ENCODE data around the gene TRHDE.

The TRHDE gene

DNA sequence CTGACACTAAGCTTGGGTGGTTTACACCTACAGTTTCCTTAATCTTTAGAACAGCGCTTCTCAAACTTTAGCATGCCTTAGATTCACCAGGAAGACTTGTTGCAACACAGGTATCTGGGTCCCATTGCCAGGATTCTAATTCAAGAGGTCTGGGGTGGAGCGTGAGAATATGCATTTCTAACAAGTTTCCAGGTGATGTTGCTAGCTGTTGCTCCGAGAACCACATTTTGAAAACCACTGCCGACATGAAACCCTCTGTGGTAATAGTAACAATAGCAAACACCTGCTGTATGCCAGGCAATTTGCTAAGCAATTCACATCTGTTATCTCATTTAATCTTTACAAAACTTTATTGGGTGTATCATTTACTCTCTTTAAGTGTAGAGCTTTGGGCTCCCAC, 58.6 kb downstream of the TRHDE start:
- no peak for FAIRE-seq

DNA sequence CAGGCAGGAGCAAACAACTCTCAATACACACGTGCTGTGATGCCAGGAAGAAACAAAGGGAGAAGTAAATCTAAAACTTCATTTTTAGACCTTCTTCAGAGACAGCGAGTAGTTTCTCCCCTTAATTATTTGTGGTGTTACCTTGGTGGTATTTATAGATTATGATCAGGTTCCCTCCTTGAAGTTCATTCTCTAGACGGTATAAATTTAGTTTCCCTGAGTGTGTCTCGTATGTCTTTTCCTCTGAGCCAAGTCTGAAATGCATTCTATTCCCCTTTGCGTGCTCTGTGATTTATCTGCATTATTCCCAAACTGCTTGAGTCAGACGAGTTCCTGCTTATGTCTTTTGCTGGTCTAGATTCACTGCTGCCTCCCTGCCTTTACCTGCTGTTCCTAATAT, 65.2 kb downstream of the TRHDE start:
- no peak for FAIRE-seq

DNA sequence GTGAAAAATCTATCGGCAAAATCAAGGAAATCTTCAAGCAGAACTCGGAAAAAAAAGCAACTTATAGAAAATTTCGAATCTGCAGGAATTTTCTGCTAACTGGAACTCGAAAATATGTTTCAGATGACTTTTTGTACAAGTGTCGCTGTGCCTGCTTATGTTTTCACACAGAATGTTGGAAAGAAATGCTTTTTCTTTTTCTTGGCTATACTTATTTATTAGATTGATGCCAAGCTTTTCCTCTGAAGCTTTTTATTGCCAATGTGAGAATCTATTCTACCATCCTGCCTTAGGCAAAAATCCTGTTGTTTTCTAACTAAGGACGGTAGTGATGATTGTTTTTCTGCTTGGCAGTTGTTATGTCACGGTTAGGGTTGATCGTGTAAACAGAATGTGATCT, 65.8 kb downstream of the TRHDE start:
- no peak for FAIRE-seq

DNA sequence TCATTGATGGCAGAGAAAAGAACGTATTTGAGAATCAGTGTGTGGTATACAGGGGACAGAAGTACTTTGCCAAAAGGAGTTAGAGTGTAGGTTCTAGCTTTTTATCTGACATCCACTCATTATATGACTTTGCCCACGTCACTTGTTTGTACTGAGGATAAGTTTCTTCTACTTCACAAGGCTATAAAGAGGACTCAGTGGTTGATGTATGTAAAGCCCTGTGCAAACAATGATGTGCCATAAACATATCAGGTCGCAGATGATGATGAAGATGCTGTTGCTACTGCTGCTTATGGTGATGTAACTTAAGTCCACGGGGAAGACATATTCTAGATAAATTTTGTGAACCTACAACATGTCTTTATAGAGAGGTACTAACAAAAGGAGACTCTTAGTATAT, 66.3 kb downstream of the TRHDE start:
- no peak for FAIRE-seq

DNA sequence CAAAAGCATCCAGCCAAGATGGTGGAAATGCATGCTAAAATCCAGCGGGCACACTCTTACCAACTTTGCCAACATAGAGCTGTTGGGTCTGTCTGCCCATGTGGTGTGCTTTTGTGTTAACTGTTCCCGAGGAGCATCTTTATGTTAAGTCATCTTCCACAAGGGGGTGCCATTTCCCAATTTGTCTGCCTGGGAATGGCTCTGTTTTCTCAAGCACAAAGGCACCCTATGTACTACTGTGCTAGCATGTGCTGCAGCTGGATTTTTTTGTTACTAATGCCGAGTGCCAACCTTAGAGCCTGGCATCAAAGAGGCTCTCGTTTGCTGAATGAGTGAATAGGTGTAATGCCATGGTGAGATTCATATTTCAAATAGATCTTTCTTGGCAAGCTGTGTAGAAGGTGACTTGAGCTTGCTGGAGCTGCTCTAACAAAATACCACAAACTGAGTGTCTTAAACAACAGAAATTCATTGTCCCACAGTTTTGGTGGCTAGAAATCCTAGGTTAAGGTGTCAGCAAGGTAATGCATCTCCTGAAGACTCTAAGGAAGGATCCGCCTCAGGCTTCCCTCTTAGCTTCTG, 74.3 kb downstream of the TRHDE start:
- no peak for FAIRE-seq

DNA sequence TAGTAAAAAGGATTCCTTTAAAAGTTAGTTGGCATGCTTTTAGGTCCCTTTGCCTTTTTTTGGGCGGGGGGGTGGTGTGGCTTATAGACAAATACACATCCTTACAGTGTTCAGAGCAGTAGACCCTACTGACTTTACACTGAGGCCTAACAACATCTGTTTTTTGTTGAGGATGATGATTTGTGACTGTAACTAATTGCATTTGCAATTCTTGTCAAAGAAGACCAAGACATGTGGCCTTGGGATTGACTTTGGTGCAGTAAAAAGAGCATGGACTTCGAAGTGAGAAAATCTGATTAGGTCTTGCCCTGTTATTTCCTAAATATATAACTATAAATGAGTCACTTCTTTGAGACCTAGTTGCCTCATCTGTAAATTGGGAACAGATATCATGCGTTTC, 77.3 kb downstream of the TRHDE start:
- no peak for FAIRE-seq

DNA sequence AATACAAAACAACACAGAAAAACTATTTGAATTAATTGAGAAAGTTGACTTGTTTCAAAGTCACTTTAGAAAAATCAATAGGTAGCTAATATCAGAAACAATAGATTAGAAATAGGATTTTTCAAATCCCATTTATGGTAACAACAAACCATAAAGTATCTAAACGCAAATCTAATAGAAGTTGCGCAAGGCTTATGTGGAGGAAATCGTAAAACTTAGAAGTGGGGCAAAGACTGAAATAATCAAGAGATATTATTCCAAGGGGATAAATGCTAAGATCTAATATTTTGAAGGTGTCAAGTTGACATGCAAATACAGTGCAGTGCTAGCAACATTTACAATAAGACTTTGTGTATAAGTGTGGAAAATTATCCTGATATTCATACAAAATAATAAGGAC, 87.2 kb downstream of the TRHDE start:
- FAIRE-seq: no peak

DNA sequence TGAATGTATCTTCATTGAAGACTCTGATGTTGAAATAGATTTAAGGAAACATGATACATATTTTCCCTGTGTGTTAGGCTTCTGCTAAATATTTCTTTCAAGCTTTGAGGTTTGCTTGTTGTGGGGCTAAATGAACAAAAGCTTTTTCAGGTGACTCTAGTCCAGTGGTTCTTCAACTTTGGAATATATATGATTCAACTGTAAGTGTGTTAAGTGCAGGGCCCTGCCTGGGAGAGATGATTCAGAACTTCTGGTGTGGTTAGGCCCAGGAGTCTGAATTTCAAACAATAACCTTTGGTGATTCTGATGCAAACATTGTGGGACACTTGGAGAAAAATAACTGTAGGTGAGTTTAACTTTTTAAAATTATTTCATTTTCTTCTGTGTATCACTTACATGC, 93.0 kb downstream of the TRHDE start:
- no peak for FAIRE-seq

DNA sequence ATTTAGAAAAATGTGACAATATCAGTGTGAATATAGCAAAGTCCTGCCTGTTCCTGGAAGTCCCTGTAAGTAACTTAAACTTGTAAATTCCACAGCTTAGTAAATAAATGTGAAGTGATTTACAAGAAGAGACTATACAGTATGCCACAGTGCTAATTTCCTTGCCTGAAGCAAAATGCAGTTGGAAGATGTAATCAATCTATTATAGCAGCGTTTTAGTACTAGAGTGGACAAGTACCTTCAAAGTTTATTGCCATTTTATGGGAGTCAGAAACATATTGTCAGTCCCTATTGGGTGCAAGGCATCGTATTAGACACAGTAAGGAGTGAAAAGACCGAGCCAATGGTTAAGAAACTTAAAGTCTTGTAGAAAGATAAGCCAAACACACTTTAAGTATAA, 94.1 kb downstream of the TRHDE start:
- no peak for FAIRE-seq

DNA sequence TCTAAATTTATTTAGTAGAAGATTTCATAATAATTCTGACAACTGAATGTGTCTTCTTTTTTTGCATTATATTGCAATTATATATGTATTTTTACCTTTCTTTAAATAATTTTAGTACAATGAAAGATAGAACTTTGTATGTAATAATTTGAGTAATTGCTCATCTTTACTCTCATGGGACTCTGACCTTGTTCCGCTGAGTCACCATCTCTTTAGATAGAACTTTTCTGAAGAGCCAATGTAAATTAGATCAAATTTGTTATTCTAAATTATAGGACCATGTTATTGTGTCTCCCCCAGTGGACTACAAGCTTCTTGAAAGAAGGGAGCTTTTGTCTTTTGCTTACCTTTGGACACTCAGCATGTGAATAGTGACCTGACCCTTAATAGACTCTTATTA, 96.1 kb downstream of the TRHDE start:
- no peak for FAIRE-seq

DNA sequence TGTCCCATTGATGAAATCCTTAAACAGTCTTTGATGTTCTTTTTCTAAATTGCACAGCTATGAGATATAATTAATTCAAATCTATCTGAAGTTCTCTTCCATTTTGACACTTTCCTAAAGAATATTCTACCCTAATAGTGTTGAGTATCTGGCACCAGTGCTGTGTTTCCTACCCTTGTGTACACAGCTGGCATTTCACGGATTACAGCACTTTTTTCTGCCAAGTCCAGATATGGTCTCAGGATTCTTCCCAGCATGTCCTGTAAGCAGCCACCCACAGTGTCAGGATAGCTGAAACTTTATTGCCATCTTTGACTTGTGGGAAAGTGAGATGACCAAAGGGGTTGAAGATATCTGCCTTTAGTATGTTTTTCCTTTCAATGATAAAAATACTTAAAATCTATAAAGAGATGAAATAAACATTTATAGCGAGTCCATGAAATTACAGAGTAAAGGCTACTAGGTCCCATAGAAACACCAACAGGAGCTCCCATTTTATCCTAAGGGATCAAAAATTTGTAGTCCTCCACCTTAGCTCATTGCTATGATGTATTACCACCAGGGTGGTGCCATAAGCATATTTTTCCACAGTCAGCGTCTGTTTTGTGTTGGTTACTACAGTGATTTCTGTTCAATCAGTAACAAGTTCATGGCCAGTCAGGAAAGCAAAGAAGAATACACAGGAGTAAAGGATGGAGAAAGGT, 96.7 kb downstream of the TRHDE start:
- FAIRE-seq: no peak

DNA sequence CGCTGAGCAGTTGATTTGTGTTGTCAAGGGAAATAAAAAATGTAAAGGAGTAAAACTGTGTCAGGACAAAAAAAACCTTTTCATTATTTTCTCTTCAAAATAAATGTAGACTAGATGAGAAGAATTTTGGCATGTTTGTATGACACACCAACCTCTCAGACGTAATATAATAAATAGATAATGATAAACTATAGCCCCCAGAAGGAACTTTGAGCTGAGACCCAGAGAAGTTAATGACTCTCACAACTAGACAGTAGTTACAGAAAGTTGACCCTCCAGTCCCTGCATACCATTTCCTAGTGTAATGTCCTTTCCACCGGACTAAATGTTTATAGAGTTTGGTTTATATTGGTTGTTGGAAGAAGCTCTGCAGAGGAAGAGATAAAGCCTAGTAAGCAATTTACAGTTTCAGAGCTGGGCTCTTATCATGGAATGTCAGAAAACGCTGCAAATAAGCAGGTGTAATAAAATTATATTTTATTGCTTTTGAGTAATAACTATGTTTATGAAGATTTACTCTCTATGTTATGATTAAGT, 97.3 kb downstream of the TRHDE start:
- FAIRE-seq: no peak

DNA sequence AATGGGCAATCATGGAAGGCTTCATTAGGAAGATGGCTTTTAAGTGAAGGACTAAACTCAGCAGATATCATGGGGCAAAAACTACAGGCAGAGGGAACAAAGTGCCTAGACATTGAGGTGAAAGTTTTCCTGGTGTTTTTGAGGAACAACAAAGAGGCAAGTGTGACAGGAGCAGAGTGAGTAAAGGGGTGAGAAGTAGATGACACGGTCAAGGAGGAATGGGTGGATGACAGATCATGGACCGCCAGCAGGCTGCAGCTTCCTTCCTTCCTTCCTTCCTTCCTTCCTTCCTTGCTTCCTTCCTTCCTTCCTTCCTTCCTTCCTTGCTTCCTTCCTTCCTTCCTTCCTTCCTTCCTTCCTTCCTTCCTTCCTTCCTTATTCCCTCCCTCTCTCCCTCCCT, 108.3 kb downstream of the TRHDE start:
- no peak for FAIRE-seq

DNA sequence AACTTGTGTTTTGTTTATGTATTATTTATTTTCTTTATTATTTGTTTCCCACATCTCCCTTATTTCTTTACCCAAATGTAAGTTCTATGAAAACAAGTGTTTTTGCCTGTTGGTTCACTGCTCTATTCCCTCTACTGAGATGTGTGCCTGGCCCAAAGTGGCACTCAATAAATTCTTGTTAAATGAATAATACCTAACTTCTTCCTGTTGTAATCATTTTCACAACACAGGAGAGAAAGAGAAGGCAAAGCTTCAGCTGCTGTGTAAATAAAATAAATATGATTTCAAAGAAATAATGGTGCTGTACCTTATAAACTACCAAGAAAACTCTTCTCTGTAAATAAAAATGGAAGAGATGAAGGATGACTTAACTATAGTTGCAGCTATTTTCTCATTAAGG, 116.2 kb downstream of the TRHDE start:
- FAIRE-seq: no peak

DNA sequence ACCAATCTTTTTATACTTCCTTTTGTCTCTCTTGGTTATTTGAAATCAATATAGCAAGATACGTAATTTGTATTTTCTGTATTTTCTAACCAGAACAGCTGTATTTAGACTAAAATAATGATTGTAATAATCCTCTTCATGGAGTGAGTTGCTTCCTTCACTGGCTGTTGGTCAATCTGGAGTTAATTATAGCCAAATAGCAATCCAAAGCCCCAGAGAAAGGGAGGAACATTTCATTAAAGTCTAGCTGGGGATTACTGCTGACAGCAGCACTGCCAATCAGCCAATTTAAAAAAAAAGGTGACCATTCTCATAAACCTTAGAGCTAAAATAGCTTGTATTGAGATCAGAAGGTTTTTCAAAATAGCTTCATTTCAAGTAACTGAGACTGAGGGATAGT, 118.0 kb downstream of the TRHDE start:
- no peak for FAIRE-seq

DNA sequence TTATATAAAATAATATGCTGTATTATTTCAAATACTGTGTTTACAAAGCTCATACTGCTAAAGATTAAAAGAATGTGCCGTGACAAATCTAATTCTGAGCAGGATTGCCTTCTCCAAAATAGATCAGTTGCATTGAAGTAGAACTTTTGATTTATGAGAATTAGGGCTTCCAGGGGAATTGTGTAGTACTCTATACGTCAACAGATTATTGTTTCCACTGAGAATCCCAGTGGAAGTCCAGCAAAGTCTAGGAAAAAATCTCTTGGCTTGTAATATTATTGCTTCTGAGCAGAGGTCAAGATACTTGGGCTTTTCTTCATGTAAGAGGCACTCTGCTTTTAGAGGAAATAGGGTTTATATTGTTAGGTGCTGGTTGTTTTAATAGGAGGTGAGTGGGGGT, 133.9 kb downstream of the TRHDE start:
- FAIRE-seq: no peak

DNA sequence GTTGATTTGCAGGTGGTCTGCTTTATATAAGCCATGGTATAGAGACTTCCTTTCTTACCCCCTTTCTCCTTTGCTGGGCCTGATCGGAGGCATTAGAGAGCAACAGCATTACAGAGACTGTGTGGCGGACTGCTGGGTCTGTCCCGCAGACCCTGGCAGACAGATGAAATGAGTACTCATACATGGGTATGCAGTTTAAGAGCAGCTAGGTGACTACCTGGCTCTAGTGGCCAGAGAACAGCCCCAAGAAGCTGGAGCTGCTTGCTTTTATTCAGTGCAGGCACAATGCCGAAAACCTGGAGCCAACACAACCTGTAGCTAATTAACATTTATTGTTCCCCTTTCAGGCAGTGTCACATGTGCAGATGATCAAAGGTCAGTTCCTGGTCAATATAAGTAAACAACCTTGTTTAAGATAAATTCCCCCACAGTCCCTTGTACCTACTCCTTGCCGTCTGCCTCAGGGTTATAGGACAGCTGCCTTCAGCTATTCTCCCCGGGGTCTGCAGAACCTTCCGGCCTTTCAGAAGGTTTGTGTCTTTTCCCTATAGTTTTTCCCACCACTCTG, 160.0 kb downstream of the TRHDE start:
- FAIRE-seq: no peak

DNA sequence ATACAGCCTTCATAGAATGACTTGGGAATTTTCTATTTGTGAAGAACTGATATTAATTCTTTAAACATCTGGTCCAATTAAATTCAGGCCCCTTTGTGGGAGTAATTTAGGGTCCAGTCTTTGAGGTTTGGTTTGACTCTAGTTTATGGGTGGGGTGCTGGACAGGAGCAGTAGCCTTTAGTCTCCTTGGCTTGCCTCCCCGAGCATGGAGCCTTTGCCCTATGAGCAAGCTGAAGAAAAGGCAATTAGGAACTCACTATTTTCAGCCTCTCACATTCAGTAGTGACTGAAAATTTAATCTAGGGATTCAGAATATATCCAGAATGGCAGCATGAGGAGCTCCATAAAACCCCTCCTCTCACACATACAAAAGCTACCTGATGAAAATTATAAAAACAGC, 161.1 kb downstream of the TRHDE start:
- FAIRE-seq: no peak

DNA sequence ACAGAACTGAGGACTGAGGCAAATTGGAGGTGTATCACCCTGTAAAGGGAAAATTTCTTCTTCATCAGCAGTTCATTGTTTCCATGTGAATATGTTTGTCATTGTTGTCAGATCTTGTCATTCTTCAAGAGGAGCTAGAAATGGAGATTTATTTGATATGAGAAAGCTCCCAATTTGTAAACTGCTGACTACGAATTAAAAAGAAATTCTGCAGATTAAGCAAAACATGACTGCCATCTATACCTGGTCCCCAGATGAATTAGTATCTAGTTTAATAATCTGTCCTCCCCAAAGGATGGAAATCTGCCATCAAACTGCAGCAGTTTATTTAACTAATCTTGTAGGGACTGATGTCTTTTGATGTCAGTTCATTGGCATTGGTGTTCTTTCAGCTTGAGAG, 162.8 kb downstream of the TRHDE start:
- no peak for FAIRE-seq

DNA sequence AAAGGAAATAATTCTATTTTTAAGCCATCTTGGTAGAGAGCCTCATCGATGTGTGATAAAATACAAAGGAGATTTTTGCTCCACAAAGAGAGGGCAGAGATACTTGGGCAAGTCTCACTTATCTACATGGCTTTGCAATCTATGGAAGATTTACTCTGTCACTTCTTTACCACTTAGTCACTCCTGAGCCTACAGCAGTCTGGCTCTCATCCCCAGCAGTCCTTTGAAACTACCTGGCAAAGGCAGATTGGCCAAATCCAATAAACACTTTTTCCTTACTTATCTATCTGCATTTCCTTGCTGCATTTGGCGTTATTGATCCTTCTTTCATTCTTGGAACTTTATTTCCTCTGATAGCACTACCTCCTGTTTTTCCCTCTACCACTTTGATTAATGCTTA, 170.0 kb downstream of the TRHDE start:
- no peak for FAIRE-seq

DNA sequence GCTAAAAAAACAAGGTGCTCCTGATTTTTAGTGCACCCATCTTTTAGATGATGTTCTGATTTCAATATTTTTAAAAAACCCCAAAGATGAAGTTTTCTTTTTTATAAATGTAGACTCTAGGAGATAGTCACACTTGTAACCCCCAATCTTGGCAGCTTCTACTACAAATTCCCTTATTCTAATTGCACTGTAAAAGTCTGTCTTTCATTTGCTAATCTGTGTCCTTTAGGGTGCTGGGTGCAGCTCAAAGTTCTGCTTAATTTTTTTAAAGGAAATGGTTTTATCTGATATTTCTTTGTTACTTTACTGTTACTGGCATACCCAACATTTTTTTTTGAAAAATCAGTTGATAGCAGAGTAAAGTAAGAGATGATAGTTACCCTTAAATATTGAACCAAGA, 172.0 kb downstream of the TRHDE start:
- no peak for FAIRE-seq

DNA sequence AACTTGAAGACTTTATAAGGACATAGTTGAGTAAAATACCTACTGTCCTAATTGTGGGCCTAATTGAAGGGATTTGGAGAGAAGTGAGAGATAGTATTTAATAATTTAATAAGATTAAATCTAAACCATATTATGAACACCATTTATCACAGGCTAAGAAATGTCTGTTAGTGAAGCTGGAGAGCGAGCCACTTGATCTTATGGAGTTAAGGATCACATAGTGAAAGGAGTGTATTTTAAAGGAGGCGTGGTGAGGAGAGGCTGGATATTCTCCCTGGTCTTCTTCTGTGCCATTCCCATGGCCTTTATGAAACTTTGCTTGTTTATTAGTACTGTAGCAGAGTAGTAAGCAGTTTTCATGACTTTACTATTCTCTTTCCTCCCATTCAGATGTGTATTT, 172.4 kb downstream of the TRHDE start:
- FAIRE-seq: no peak

DNA sequence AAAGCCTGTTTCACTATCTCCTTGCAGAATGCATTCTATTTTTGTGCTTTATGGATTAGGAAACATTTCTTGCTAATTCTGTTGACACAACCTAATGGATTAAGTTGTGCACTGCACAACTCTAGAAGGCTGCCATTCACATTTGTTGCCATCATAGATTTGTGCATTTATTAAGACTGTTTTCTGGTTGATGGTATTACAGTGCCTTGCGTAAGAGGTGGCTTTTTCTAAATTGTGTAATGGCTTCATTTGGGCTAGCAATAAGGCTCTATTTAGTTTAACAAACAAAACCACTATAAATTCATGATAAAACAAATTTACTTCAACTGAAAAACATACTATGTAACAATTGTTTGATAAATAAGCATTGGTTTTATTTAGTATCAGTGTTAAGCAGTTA, 175.9 kb downstream of the TRHDE start:
- no peak for FAIRE-seq

DNA sequence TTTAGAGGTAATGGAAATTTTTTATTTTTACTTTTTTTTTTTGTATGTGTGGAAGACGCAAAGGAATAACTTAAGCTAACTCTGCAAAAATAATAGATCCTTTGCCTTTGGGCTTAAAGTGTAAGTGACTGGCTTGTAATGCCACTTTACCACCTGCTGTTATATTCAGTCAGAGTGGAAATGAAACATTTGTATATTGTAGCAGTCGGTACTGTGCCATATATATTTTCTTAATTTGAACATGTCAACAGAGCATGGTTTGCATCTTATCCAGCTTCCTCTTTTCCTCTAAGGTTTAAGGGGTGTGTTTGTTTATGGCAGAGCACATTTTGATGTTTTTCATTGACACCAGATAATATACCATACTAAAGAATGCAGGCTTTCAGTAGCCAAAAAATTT, 176.6 kb downstream of the TRHDE start:
- no peak for FAIRE-seq

DNA sequence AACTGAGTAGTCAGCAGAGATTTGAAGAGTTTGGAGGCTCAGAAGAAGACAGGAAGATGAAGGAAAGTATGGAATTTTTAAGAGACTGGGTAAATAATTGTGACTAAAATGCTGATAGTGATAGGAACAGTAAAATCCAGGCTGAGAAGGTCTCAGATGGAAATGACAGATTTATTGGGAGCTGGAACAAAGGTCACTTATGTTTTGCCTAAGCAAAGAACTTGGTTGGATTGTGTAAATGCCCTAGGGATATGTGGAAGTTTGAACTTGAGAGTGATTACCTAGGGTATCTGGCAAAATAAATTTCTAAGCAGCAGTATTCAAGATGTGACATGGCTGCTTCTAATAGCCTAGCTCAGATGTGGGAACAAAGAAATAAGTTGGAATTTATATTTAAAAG, 180.9 kb downstream of the TRHDE start:
- no peak for FAIRE-seq
